HG02642 (cell line): Measurements from ENCODE around the gene CAT.

Experiments
- ATAC-seq: cut with Tn5 transposase; IDR thresholded peaks from one replicate; pipeline ENCODE4 v1.9.1; 2021; ENCODE audit warnings: mild to moderate bottlenecking; ENCODE audit not compliant: unreplicated experiment, poor library complexity

CAT gene

GRCh38 chr11:34493468-34493867 is 54.7 kb downstream of the CAT start:
- ATAC-seq, result no peak

GRCh38 chr11:34493926-34494595 is 55.3 kb downstream of the CAT start:
- no peak for ATAC-seq

GRCh38 chr11:34495239-34495723 is 56.5 kb downstream of the CAT start:
- ATAC-seq, result no peak

GRCh38 chr11:34495724-34496377 is 57.1 kb downstream of the CAT start:
- no peak for ATAC-seq

GRCh38 chr11:34499719-34500500 is 61.2 kb downstream of the CAT start:
- no peak for ATAC-seq

GRCh38 chr11:34501500-34501899 is 62.8 kb downstream of the CAT start:
- ATAC-seq, result no peak

GRCh38 chr11:34501949-34502348 is 63.2 kb downstream of the CAT start:
- ATAC-seq, result no peak

GRCh38 chr11:34502949-34503348 is 64.2 kb downstream of the CAT start:
- ATAC-seq, result no peak

GRCh38 chr11:34505874-34506273 is 67.1 kb downstream of the CAT start:
- no peak for ATAC-seq

GRCh38 chr11:34507156-34507555 is 68.4 kb downstream of the CAT start:
- no peak for ATAC-seq

GRCh38 chr11:34507610-34508009 is 68.9 kb downstream of the CAT start:
- no peak for ATAC-seq

GRCh38 chr11:34508524-34508923 is 69.8 kb downstream of the CAT start:
- ATAC-seq, result no peak

- ATAC-seq, result no peak
Measured at GRCh38 chr11:34509336-34509876, 70.7 kb downstream of the CAT start.

- ATAC-seq, result no peak
Measured at GRCh38 chr11:34510218-34510617, 71.5 kb downstream of the CAT start.

- ATAC-seq, result no peak
Measured at GRCh38 chr11:34510673-34511072, 71.9 kb downstream of the CAT start.

GRCh38 chr11:34512840-34513681 is 74.3 kb downstream of the CAT start:
- ATAC-seq, result peak; percentile 96

GRCh38 chr11:34513682-34514449 is 75.1 kb downstream of the CAT start, which contains the start of gene ELF5:
Gene ELF5 (minus strand): TSS chr11:34513794. CDS start chr11:34505749, 8,045 bp downstream.
- no peak for ATAC-seq

- ATAC-seq, result no peak
Measured at GRCh38 chr11:34514597-34514996, 75.9 kb downstream of the CAT start.
